IMR-90 (cell line): Measurements from ENCODE around the gene NUCB1.

Experiments used
- BHLHE40 ChIP-seq: fragments of 150-350 bp; IDR thresholded peaks from 2 replicates; pipeline ENCODE4 v1.6.1; 2016; ENCODE audit warnings: mild to moderate bottlenecking, low read depth, low read length
- CEBPB ChIP-seq: IDR thresholded peaks from 2 replicates; pipeline ENCODE4 v1.6.1; 2012; ENCODE audit warnings: low read depth, low read length, improper control_type of control experiment
- CHD1 ChIP-seq: IDR thresholded peaks from 2 replicates; pipeline ENCODE4 v1.6.1; 2012; ENCODE audit warnings: low read depth, low read length, improper control_type of control experiment
- CTCF ChIP-seq: conservative IDR thresholded peaks from 2 replicates; pipeline ENCODE4 v1.5.1; 2012; ENCODE audit warnings: mild to moderate bottlenecking, low read depth, low read length, improper control_type of control experiment
- MAFK ChIP-seq: IDR thresholded peaks from 2 replicates; pipeline ENCODE4 v1.6.1; 2012; ENCODE audit warnings: low read depth, low read length, improper control_type of control experiment
- MAZ ChIP-seq: IDR thresholded peaks from 2 replicates; pipeline ENCODE4 v1.6.1; 2012; ENCODE audit warnings: low read depth, mild to moderate bottlenecking, low read length, improper control_type of control experiment, moderate library complexity, borderline replicate concordance
- MXI1 ChIP-seq: IDR thresholded peaks from 2 replicates; pipeline ENCODE4 v1.6.1; 2012; ENCODE audit warnings: low read depth, mild to moderate bottlenecking, low read length, moderate library complexity, borderline replicate concordance
- POLR2A ChIP-seq: IDR thresholded peaks from 2 replicates; pipeline ENCODE4 v1.6.1; 2012; ENCODE audit warnings: mild to moderate bottlenecking, low read depth, low read length
- RFX5 ChIP-seq: IDR thresholded peaks from 2 replicates; pipeline ENCODE4 v1.8.0; 2012; ENCODE audit warnings: low read depth, mild to moderate bottlenecking, low read length, moderate library complexity

GRCh38 chr19:48953141-48953540 is 53.0 kb downstream of the NUCB1 start:
- no peak for TF ChIP-seq MXI1
- no peak for TF ChIP-seq CTCF
- no peak for TF ChIP-seq BHLHE40
- no peak for TF ChIP-seq MAFK
- TF ChIP-seq POLR2A, result no peak
- no peak for TF ChIP-seq MAZ
- no peak for TF ChIP-seq CEBPB
- TF ChIP-seq RFX5, result no peak
- TF ChIP-seq CHD1, result no peak
